ENCODE results near the gene HKDC1.

- TF ChIP-seq SMC3 (IDR thresholded peaks at IDR 0.05; ENCODE audit: low read depth, low read length) (no peak), GATA2 (CRISPR knock-in tag; IDR thresholded peaks at IDR 0.05) (no peak), POLR2AphosphoS5 (IDR thresholded peaks at IDR 0.05; ENCODE audit: low read depth, low read length) (no peak), RFX5 (IDR thresholded peaks at IDR 0.05; ENCODE audit: low read length) (no peak), EZH2phosphoT487 (IDR thresholded peaks at IDR 0.05; ENCODE audit: borderline replicate concordance, low read depth) (no peak), RXRA (IDR thresholded peaks at IDR 0.05; ENCODE audit: borderline replicate concordance, low read depth) (no peak), ZBTB33 (IDR thresholded peaks at IDR 0.05; ENCODE audit: borderline replicate concordance, low read depth) (no peak), JUND (IDR thresholded peaks at IDR 0.05) (no peak), EP300 (IDR thresholded peaks at IDR 0.05; ENCODE audit: borderline replicate concordance in 1 of 2, low read depth in 1 of 2, low read length in 1 of 2) (no peak), NFIC (IDR thresholded peaks at IDR 0.05; ENCODE audit: borderline replicate concordance) (no peak), CHD2 (IDR thresholded peaks at IDR 0.05; ENCODE audit: low read length, partially characterized antibody) (no peak)
- TF ChIP-seq, protein P1, sequence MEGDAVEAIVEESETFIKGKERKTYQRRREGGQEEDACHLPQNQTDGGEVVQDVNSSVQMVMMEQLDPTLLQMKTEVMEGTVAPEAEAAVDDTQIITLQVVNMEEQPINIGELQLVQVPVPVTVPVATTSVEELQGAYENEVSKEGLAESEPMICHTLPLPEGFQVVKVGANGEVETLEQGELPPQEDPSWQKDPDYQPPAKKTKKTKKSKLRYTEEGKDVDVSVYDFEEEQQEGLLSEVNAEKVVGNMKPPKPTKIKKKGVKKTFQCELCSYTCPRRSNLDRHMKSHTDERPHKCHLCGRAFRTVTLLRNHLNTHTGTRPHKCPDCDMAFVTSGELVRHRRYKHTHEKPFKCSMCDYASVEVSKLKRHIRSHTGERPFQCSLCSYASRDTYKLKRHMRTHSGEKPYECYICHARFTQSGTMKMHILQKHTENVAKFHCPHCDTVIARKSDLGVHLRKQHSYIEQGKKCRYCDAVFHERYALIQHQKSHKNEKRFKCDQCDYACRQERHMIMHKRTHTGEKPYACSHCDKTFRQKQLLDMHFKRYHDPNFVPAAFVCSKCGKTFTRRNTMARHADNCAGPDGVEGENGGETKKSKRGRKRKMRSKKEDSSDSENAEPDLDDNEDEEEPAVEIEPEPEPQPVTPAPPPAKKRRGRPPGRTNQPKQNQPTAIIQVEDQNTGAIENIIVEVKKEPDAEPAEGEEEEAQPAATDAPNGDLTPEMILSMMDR (IDR thresholded peaks at IDR 0.05): no peak
- TF ChIP-seq, protein P2, sequence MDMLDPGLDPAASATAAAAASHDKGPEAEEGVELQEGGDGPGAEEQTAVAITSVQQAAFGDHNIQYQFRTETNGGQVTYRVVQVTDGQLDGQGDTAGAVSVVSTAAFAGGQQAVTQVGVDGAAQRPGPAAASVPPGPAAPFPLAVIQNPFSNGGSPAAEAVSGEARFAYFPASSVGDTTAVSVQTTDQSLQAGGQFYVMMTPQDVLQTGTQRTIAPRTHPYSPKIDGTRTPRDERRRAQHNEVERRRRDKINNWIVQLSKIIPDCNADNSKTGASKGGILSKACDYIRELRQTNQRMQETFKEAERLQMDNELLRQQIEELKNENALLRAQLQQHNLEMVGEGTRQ (IDR thresholded peaks at IDR 0.05; ENCODE audit: borderline replicate concordance, low read depth, low read length): no peak
Observed at GRCh38 chr10:69276503-69276902, 56.4 kb downstream of the HKDC1 start.

Measured in SK-N-SH (cell line).